Measurements from ENCODE around the gene TMEM256. TPM values are rescaled to one million over a fixed set of nuclear protein-coding genes. Genes with fewer than 3 reads are reported as not detected.

TMEM256 gene
- total RNA-seq, 1 donor from 2014 or later = 66.9 TPM

DNA sequence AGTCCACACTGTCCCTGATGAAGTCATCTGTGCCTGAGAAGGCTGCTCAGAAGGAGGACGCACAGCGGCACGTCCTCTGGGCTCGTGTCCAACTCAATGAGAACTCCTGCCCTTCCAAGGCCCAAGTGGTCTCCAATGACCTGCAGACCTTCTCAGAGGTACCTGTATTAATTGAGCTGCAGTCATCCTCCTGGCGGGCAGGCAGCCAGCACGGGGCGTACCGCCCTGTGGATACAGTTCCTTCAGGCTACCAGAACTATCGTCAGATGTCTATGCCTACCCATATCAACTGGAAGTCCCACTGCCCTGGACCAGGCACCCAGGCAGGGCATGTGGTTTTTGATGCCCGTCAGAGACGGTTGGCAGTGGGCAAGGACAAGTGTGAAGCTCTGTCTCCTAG lies 28.4 kb upstream of the TMEM256 start:
- no peaks in the 10 kb centered on the region for H3K27me3 ChIP-seq (ENCODE audit: control insufficient read depth, insufficient read depth, low read length)
- no peak for TF ChIP-seq CTCF (IDR thresholded peaks at IDR 0.05; ENCODE audit: insufficient read depth, low read length, poor library complexity, severe bottlenecking)
- no peak for DNase-seq (ENCODE audit: low read depth)
- H3K4me3 ChIP-seq (ENCODE audit: low read depth, low read length) = no peak overlapping the region
- no peaks in the 10 kb centered on the region for H3K36me3 ChIP-seq (ENCODE audit: control insufficient read depth, insufficient read depth, low read length)

- no peaks in the 10 kb centered on the region for H3K27me3 ChIP-seq (ENCODE audit: control insufficient read depth, insufficient read depth, low read length)
- no peak overlapping the region for H3K4me3 ChIP-seq (ENCODE audit: low read depth, low read length)
- TF ChIP-seq CTCF (IDR thresholded peaks at IDR 0.05; ENCODE audit: insufficient read depth, low read length, poor library complexity, severe bottlenecking) = no peak
- DNase-seq (ENCODE audit: low read depth) = no peak
- no peaks in the 10 kb centered on the region for H3K36me3 ChIP-seq (ENCODE audit: control insufficient read depth, insufficient read depth, low read length)
Measured at GRCh38 chr17:7431231-7431630, 27.3 kb upstream of the TMEM256 start.

DNA sequence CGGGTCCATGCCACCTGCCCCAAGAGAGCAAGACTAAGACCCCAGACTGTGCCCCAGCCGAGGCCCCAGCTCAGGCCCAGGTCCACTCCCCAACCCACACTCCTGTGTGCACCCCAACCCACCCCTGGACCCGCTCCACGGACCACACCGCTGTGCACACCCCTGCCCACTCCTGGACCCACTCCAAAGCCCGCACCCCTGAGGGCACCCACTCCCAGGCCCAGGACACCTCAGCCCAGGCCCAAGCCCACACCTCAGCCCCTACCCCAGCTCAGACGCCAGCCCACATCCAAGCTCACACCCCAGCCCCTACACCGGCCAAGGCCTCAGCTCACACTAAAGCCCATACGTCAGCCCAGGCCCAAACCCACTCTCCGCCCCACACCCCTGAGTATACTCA lies 25.8 kb upstream of the TMEM256 start:
- no peak for TF ChIP-seq CTCF (IDR thresholded peaks at IDR 0.05; ENCODE audit: insufficient read depth, low read length, poor library complexity, severe bottlenecking)
- no peaks in the 10 kb centered on the region for H3K27me3 ChIP-seq (ENCODE audit: control insufficient read depth, insufficient read depth, low read length)
- H3K36me3 ChIP-seq (ENCODE audit: control insufficient read depth, insufficient read depth, low read length) = no peaks in the 10 kb centered on the region
- DNase-seq (ENCODE audit: low read depth) = no peak
- H3K4me3 ChIP-seq (ENCODE audit: low read depth, low read length) = no peak overlapping the region

- DNase-seq (ENCODE audit: low read depth) = no peak
- H3K27me3 ChIP-seq (ENCODE audit: control insufficient read depth, insufficient read depth, low read length) = no peaks in the 10 kb centered on the region
- no peak for TF ChIP-seq CTCF (IDR thresholded peaks at IDR 0.05; ENCODE audit: insufficient read depth, low read length, poor library complexity, severe bottlenecking)
- no peak within 1 kb of the TSS for H3K4me3 ChIP-seq (ENCODE audit: low read depth, low read length)
- H3K36me3 ChIP-seq (ENCODE audit: control insufficient read depth, insufficient read depth, low read length) = no peaks in the 10 kb centered on the region
Measured at GRCh38 chr17:7428557-7428956, 24.7 kb upstream of the TMEM256 start, which contains the start of gene SPEM3. Gene SPEM3, plus strand, starts transcription at chr17:7428857. Its CDS starts 46 bp downstream, at chr17:7428903.

GRCh38 chr17:7427549-7427948 lies 23.7 kb upstream of the TMEM256 start:
- Histone ChIP-seq H3K4me3 (ENCODE audit: low read depth, low read length) (no peak overlapping the region), H3K36me3 (ENCODE audit: control insufficient read depth, insufficient read depth, low read length) (no peaks in the 10 kb centered on the region), H3K27me3 (ENCODE audit: control insufficient read depth, insufficient read depth, low read length) (no peaks in the 10 kb centered on the region)
- TF ChIP-seq CTCF (IDR thresholded peaks at IDR 0.05; ENCODE audit: insufficient read depth, low read length, poor library complexity, severe bottlenecking) = no peak
- DNase-seq (ENCODE audit: low read depth) = no peak

DNA sequence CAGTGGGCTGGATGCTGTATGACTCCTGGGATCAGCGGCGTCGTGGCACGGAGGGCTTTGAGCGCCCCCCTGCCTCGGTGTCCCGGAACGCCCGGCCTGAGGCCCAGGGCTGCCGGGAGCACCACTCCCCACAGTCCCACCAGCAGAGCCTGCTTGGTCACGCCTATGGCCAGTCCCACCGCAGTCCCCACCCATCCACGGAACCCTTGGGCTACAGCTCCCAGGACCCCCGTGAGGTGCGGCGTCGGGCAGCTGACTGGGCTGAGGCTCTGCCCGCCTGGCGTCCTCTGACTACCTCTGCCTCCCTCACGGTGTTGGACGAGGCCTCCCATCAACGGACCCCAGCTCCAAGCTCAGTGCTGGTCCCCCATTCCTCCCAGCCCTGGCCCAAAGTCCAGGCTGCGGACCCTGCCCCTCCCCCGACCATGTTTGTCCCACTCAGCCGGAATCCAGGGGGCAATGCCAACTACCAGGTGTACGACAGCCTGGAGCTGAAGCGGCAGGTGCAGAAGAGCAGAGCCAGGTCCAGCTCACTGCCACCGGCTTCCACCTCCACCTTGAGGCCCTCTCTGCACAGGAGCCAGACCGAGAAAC lies 23.1 kb upstream of the TMEM256 start:
- Histone ChIP-seq H3K36me3 (ENCODE audit: control insufficient read depth, insufficient read depth, low read length) (no peaks in the 10 kb centered on the region), H3K4me3 (ENCODE audit: low read depth, low read length) (no peak overlapping the region), H3K27me3 (ENCODE audit: control insufficient read depth, insufficient read depth, low read length) (no peaks in the 10 kb centered on the region)
- no peak for DNase-seq (ENCODE audit: low read depth)
- TF ChIP-seq CTCF (IDR thresholded peaks at IDR 0.05; ENCODE audit: insufficient read depth, low read length, poor library complexity, severe bottlenecking) = no peak

All from kidney epithelial cell (primary cell).